ENCODE results near the gene RIN1. TPM values are rescaled to one million over a fixed set of nuclear protein-coding genes. Genes with fewer than 3 reads are reported as not detected.

The RIN1 gene
- total and polyA plus RNA-seq, 2 of the 13 experiments (the other 11 are each of a cell fraction or from before 2014, with no cell fraction given) = 2.4 to 4.1 TPM

GRCh38 chr11:66336234-66337102 lies at the start of gene RIN1 (continued):
- TF ChIP-seq ATAD3A (CRISPR knock-in tag; IDR thresholded peaks at IDR 0.05) (no peak), ZNF749 (CRISPR knock-in tag; IDR thresholded peaks at IDR 0.05; ENCODE audit: borderline replicate concordance) (peak; percentile 84; the same call in 1 of the 2 replicates), EP300 (IDR thresholded peaks at IDR 0.05; ENCODE audit: low read depth in 2 of 2, low read length in 2 of 2) (peak; percentile 11 to 74; a peak in 2 of 4 replicates), EP300 (CRISPR knock-in tag; IDR thresholded peaks at IDR 0.05; ENCODE audit: borderline replicate concordance) (peak; percentile 65), LBX2 (CRISPR knock-in tag; IDR thresholded peaks at IDR 0.05; ENCODE audit: borderline replicate concordance) (no peak), ZFP62 (CRISPR knock-in tag; IDR thresholded peaks at IDR 0.05) (no peak), ARID4A (CRISPR knock-in tag; IDR thresholded peaks at IDR 0.05; ENCODE audit: borderline replicate concordance) (peak; percentile 97; the same call in 1 of the 2 replicates), NFE2L2 (IDR thresholded peaks at IDR 0.05; ENCODE audit: low read length) (no peak), ZNF512B (CRISPR knock-in tag; IDR thresholded peaks at IDR 0.05; ENCODE audit: borderline replicate concordance) (no peak), ZNF225 (CRISPR knock-in tag; IDR thresholded peaks at IDR 0.05) (peak; percentile 70; the same call in 1 of the 2 replicates), ZNF616 (CRISPR knock-in tag; IDR thresholded peaks at IDR 0.05; ENCODE audit: low read depth) (0 out of 2 replicates have a peak, but pooled peaks have one; percentile 50), HOMEZ (CRISPR knock-in tag; IDR thresholded peaks at IDR 0.05; ENCODE audit: low read depth) (no peak), NFATC3 (CRISPR knock-in tag; IDR thresholded peaks at IDR 0.05) (0 out of 2 replicates have a peak, but pooled peaks have one; percentile 56)

Data from HepG2 (cell line).